HG03442 (cell line): Measurements from ENCODE around the gene POLR3GL.
"Not testable (repeated sequence)": the region's sequence is repeated elsewhere in the genome, so short reads cannot be mapped to it uniquely, and the experiment has no call there.

Source experiments
- ATAC-seq: cut with Tn5 transposase; IDR thresholded peaks from one replicate; pipeline ENCODE4 v1.9.1; 2021; ENCODE audit warnings: mild to moderate bottlenecking, moderate library complexity; ENCODE audit not compliant: unreplicated experiment

POLR3GL gene

DNA sequence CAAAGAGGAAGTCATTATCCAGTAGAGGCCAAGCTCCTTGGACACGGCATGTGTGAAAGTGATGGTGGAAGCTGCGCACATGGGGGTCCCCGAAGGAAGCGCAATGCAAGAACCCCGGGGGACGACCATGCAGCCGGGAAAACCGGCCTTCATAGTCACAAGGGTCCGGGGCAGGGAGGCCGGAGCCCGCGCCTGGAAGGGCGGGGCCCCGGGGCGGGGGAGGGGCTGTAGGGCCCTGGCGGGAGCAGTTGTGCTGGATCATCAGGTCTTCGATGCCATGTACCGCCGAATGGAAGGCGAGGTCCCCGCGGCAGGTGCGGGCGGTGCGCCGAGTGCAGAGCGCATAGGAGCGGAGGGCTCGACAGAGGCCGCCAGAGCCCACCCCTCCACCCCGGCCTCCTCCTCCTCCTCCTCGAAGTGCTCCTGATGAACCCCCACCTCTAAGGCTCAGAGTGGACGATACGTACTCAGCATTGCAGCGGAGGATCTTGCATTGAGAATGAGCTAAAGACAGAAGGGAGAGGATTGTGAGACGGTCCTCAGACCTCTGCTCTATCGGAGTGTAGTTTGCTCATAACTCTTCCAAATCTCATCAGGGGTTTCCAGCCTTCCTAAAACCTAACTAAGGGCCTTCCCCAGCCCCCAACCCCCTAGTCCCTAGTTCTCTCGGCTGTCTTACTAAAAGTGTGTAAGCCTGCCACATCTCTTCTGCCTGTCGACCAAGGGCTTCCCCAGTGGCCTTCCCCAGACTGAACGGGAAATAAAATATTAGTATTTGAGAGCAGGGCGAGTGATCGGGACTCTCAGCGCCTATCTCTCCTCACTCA lies 55.0 kb downstream of the POLR3GL start:
- ATAC-seq = no peak

DNA sequence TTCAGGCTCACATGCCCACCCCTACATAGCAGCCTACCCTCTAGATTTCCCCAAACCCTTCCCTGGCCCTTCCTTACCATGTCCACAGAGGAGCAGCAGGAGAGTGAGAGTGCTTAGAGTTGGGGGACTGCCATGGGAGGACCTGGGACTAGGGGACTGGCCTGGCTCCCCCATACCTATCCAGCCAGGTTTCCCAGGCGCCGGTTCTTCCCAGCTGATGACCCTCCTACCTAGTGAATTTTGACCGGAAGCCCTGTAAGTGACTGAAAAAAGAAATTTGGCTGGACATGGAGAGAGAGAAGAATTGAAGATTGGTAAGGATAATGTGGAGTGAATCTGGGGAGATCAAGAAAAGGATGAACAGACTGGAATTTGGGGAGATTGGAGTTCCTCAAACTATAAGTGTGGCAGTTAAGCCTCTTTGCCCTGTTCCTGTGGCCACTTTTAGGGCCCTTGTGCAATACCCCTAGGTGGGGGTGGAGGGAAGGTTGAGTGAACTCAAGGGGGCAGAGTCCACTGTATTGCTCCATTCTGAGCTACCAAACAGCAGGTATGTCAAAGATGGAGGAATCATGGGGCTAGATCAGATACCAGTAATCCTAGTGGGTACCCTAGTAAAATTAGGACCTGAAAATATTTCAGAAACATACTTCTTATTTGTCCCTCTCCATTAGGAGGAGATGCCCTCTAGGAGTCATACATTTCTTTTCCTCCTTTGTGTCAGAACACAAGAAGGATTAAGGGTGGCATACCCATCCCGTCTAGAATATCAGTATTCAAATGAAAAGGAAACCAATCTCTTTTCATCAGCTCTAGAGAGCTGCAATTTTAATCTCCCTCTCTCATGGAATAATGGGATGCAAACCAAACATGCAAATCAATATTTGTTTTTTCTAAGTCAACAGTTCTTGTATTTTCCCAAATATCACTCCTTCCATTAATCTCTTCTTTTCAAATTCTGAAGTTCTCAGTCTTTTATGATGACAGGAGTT lies 55.9 kb downstream of the POLR3GL start:
- ATAC-seq = no peak

DNA sequence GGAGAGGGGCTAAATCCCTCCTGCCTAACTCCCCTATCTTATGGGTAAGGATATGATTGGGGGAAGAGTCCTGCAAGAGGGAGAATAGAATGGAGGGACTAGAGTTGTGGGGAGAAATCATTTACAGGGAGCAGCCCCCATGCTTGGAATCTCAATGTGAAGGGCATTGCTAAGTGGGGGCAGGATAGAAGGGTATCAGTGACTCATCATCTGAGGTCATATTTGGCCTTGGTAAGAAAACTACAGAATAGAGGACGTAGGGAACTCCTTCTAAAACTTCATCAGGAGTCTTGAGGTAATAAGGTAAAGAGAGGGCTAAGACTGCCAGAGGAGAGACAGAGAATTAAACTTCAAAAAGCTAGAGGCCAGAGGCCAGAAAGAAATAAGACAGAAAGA lies 56.6 kb downstream of the POLR3GL start:
- no peak for ATAC-seq

DNA sequence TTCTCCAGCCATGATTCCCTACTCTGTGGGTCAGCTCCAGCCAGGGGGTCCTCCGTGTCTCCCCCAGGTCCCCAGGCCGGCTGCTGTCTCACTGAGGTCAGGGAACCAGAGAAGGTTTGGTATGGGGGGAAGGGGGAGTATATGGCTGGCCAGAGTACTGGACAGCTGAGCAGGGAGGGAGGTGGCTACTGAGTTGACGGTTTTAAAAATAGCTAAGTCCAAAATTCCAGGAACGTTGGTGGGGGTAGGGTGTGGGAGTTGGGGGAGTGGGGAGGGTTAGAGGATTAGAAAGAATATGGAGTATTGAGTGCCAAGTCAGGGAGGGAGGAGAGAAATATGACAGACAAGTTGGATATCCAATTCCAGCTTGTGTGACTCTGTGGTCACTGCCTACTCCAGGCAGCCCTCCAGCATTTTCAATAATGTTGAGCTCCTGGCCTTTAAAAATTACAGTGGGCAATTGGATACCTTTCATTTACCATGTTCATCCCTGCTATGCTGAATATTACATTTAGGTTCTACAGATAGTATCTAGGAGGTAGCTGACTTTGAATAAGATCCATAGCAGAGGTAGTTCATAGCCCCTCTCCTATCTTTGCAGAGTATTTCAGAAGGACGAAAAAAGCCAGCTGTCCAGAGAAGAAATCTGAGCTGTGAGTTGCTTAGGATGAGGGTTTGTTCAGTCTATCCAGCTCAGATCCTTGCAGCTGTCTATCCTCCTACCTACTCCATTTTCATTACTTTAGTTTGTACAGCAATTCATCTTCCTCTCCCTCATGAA lies 57.3 kb downstream of the POLR3GL start, which contains the start of gene HJV:
TSS of gene HJV (minus strand) at position 114 of the 781 bp plus-strand sequence. CDS start 1,504 bp downstream, outside the sequence.
- no peak for ATAC-seq

DNA sequence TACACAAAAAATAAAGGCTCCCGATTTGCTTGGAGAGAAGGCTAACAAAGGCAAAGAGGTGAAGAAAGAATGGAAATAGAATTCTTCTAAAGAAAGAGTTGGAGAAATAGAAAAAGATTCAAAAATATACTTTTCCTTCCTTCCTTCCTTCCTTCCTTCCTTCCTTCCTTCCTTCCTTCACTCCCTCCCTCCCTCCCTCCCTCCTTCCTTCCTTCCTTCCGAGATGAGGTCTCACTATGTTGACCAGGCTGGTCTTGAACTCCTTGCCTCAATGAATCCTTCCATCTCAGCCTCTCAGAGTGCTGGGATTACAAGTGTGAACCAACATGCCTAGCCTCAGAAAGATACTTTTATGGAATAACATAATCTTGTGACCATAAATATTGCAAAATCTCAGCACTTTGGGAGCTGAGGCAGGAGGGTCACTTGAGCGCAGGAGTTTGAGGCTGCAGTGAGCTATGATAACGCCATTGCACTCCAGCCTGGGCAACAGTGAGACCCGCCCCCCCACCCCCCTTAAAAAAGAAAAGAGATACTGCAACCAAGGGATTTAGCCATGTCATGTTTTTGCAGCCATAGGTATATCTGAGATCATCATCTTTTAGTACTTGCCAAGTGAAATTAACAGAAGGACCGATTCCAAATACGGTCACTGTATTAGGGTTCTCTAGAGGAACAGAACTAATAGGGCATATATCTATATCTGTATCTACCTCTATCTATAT lies 58.1 kb downstream of the POLR3GL start:
- no peak for ATAC-seq

GRCh38 chr1:146025787-146026495 lies 61.5 kb downstream of the POLR3GL start:
- not testable (repeated sequence) for ATAC-seq

DNA sequence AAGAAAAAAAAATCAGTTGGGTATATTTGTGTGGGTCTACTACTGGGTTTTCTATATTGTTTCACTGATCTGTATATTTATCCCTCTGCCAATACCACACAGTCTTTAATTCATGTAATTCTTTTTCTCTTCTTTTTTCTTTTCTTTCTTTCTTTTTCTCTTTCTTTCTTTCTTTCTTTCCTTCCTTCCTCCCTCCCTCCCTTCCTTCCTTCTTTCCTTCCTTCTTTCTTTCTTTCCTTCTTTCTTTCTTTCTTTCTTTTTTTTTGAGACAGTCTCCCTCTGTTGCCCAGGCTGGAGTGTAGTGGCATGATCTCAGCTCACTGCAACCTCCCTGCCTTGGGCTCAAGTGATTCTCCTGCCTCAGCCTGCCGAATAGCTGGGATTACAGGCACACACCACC lies 62.2 kb downstream of the POLR3GL start:
- ATAC-seq = not testable (repeated sequence)
